Right atrium auricular region (tissue), 2 donors: ENCODE measurements around the gene FBXL19. TPM values are rescaled to one million over a fixed set of nuclear protein-coding genes. Genes with fewer than 3 reads are reported as not detected.
A peak's percentile ranks its signal among the peaks of the same experiment; 100 is the strongest.

Experiments
- DNase-seq: peaks from one replicate; pipeline ENCODE4 v3.0.0-alpha.2; 2019; ENCODE audit warnings: low spot score
- H3K27ac ChIP-seq, 2 donors: fragments of 200-600 bp; sonication (generic); 1 replicate in 1 of 2; 2 replicates in 1 of 2; pipeline ENCODE4 v1.5.1; 2016 to 2019
- H3K27me3 ChIP-seq, 2 donors: fragments of 200-600 bp; sonication (generic); one replicate each; pipeline versions ENCODE4 v1.5.1 to v1.6.0; 2017 to 2019
- H3K36me3 ChIP-seq: fragments of 200-600 bp; sonication (generic); one replicate; pipeline ENCODE4 v1.5.1; 2016
- H3K4me1 ChIP-seq, 2 donors: fragments of 200-600 bp; sonication (generic); one replicate each; pipeline versions ENCODE4 v1.5.1 to v1.6.0; 2017 to 2019
- H3K4me3 ChIP-seq, 2 donors: fragments of 200-600 bp; sonication (generic); 1 replicate in 1 of 2; 2 replicates in 1 of 2; pipeline ENCODE4 v1.5.1; 2017 to 2019; ENCODE audit warnings: mild to moderate bottlenecking in 1 of 2, moderate library complexity in 1 of 2
- H3K9me3 ChIP-seq, 2 donors: fragments of 200-600 bp; sonication (generic); one replicate each; pipeline ENCODE4 v1.5.1; 2019
- CTCF ChIP-seq, 2 donors: fragments of 200-600 bp; sonication (generic); IDR thresholded peaks; one replicate each; pipeline ENCODE4 v1.5.1; 2019; ENCODE audit warnings: antibody characterized with exemption in 2 of 2
- total RNA-seq, 2 donors: library from RNA; depleted of rRNA; stranded (reverse); fragments of >200 nt; gene quantifications; one replicate each; pipeline ENCODE4 v1.1.0, GENCODE V29; 2016

The FBXL19 gene
- total RNA-seq, 2 donors from 2014 or later = 5.7 to 7.9 TPM

GRCh38 chr16:30922420-30922959 lies 882 bp upstream of the FBXL19 start:
- no peaks in the 10 kb centered on the region for H3K27me3 ChIP-seq
- no peak for TF ChIP-seq CTCF (IDR thresholded peaks at IDR 0.05)
- H3K4me3 ChIP-seq = peak overlapping the region; percentile 85 to 86
- DNase-seq = peak; percentile 100
- H3K9me3 ChIP-seq = no peaks in the 10 kb centered on the region
- peak overlapping the region; percentile 94 to 96 for H3K27ac ChIP-seq
- no peaks in the 10 kb centered on the region for H3K36me3 ChIP-seq
- peaks cover 0 to 31% of the 10 kb centered on the region in 2 donors for H3K4me1 ChIP-seq

DNA sequence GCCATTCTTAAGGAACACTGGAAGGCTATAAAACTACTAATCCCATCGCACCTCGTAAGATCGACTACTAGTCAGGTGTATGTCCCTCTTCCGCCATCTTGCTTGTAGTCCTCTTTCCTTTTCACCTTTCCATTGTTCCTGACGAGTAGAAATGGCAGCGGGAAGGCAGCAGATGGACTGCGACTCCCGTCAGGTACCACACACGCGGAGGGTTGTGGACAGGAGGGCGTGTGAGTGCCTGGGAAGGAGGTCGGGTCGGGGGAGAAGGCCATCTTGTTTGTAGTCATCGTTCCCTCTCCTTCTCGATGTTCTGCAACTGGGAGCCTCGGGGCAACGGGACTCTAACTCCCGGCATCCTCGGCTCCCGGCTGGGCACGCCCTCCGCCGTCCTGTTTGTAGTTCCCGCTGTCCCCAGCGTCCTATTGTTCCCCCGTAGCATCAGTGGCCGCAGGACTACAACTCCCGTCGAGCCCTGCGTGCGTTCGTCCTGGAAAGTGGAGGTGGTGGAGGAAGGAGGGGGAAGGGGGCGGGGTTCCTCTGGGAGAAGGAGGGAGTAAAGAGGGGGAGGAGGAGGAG lies 324 bp upstream of the FBXL19 start:
- H3K27ac ChIP-seq = peak overlapping the region; percentile 94 to 96
- TF ChIP-seq CTCF (IDR thresholded peaks at IDR 0.05) = no peak
- H3K4me3 ChIP-seq = peak overlapping the region; percentile 85 to 86
- no peaks in the 10 kb centered on the region for H3K36me3 ChIP-seq
- peaks cover 0 to 32% of the 10 kb centered on the region in 2 donors for H3K4me1 ChIP-seq
- DNase-seq = peak; percentile 99
- no peaks in the 10 kb centered on the region for H3K9me3 ChIP-seq
- no peaks in the 10 kb centered on the region for H3K27me3 ChIP-seq

DNA sequence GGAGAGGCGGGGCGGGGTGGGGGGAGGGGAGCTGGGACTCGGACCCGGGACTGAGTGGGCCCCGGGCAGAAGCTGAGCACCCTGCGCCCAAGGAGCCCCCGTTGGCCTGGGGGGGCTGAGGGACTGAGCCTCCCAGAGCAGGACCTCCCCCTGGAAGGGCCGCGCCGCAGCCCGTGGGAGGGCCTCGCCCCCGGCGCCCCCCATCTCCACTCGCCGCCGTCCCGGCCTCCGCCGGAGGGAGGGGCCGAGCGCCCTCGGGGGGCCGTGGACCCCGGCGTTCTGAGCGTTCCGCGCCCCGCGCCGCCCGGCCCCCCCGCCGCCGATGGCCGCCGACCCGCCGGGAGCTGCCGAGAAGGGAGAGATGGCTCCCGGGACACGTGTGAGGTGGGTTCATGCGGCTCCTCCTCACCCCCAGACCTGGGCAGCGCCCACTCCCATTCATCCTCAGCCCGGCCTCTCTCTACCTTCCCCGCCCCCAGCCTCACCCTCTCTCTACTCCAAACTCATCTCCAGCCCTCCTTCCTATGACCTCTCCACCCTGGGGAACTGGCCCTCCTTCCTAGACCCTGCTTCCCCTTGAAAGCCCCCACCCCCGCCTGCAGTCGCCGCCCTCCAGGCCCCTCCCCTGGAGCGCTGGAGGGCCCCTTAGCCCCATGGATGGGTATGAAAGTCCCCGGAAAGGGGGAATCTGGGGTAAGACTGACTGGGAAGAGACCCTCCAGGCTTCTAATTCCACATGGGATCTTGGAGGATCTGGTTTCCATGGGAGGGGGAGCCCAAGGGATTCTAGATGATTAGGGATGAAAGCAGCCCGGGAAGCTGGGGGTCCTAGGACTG lies 922 bp downstream of the FBXL19 start:
- no peak for TF ChIP-seq CTCF (IDR thresholded peaks at IDR 0.05)
- no peaks in the 10 kb centered on the region for H3K36me3 ChIP-seq
- H3K9me3 ChIP-seq = no peaks in the 10 kb centered on the region
- H3K4me3 ChIP-seq = peak overlapping the region; percentile 85 to 86
- peak overlapping the region; percentile 94 to 96 for H3K27ac ChIP-seq
- DNase-seq = no peak
- no peaks in the 10 kb centered on the region for H3K27me3 ChIP-seq
- H3K4me1 ChIP-seq = peaks cover 0 to 32% of the 10 kb centered on the region in 2 donors

- TF ChIP-seq CTCF (IDR thresholded peaks at IDR 0.05) = no peak
- H3K4me1 ChIP-seq = peaks cover 0 to 32% of the 10 kb centered on the region in 2 donors
- peak overlapping the region; percentile 94 to 96 for H3K27ac ChIP-seq
- no peaks in the 10 kb centered on the region for H3K27me3 ChIP-seq
- H3K36me3 ChIP-seq = no peaks in the 10 kb centered on the region
- no peaks in the 10 kb centered on the region for H3K9me3 ChIP-seq
- DNase-seq = no peak
- peak overlapping the region in 1 of 2 donors; percentile 85 for H3K4me3 ChIP-seq
These were observed 1.7 kb downstream of the FBXL19 start for GRCh38 chr16:30924913-30925631.

DNA sequence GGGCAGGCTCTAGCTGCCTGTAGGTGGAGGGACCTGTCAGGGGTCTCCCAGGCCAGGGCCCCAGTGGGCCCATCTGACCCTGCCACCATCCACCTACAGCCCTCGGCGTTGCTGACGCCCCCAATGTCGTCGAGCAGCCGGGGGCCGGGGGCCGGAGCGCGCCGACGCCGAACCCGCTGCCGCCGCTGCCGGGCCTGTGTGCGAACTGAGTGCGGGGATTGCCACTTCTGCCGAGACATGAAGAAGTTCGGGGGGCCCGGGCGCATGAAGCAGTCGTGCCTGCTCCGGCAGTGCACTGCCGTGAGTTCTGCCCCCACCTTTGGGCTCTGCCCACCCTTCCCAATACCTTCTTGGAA lies 2.2 kb downstream of the FBXL19 start:
- peaks cover 5% of the 10 kb centered on the region for H3K36me3 ChIP-seq
- H3K9me3 ChIP-seq = no peaks in the 10 kb centered on the region
- DNase-seq = no peak
- no peaks in the 10 kb centered on the region for H3K27me3 ChIP-seq
- H3K27ac ChIP-seq = no peak overlapping the region
- H3K4me3 ChIP-seq = no peak overlapping the region
- no peak for TF ChIP-seq CTCF (IDR thresholded peaks at IDR 0.05)
- H3K4me1 ChIP-seq = peaks cover 0 to 33% of the 10 kb centered on the region in 2 donors
